PC-9 (cell line): Measurements from ENCODE around the gene CCDC148. TPM values are rescaled to one million over a fixed set of nuclear protein-coding genes. Genes with fewer than 3 reads are reported as not detected.

ENCODE experiments used
- BruUV-seq: library from RNA; stranded (reverse); fragments of 400-500 nt; replicated peaks from 2 replicates; lab custom pipeline; 2021; lab: Mats Ljungman, UMichigan
- CTCF ChIA-PET: fragments of 300-600 bp; sonication (Branson Sonifier 250); formaldehyde crosslinking; loops from one replicate; lab custom pipeline; 2022; ENCODE audit warnings: antibody characterized with exemption; lab: Charles Lee
- POLR2A ChIA-PET: fragments of 300-600 bp; sonication (Branson Sonifier 250); formaldehyde crosslinking; loops from one replicate; lab custom pipeline; 2022; ENCODE audit warnings: antibody characterized with exemption; ENCODE audit not compliant: unreplicated experiment; lab: Charles Lee
- DNase-seq, 2 experiments: peaks; one replicate each; pipeline versions ENCODE4 v3.0.0 to v3.0.0-alpha.2; 2015 to 2022; ENCODE audit warnings: mixed read lengths in 1 of 2
- H2AFZ ChIP-seq: fragments of 200-600 bp; sonication (generic); 2 replicates; pipeline ENCODE4 v1.8.1; 2017; ENCODE audit warnings: antibody characterized with exemption
- H3F3A ChIP-seq: fragments of 200-600 bp; sonication (generic); 2 replicates; pipeline ENCODE4 v1.8.1; 2017; ENCODE audit warnings: antibody characterized with exemption, mild to moderate bottlenecking, low read depth; ENCODE audit not compliant: insufficient read depth
- H3K27ac ChIP-seq: fragments of 200-600 bp; sonication (generic); 2 replicates; pipeline ENCODE4 v1.6.1; 2016; ENCODE audit warnings: mixed run types
- H3K27me3 ChIP-seq: fragments of 200-600 bp; sonication (generic); 2 replicates; pipeline ENCODE4 v1.6.1; 2016; ENCODE audit warnings: low read depth, mixed run types; ENCODE audit not compliant: insufficient read depth
- H3K36me3 ChIP-seq: fragments of 200-600 bp; sonication (generic); 2 replicates; pipeline ENCODE4 v1.6.1; 2016; ENCODE audit warnings: low read depth, mixed run types
- H3K4me1 ChIP-seq: fragments of 200-600 bp; sonication (generic); replicated peaks from 2 replicates; pipeline ENCODE4 v1.6.1; 2016; ENCODE audit warnings: mixed run types; ENCODE audit not compliant: insufficient read depth
- H3K4me2 ChIP-seq: fragments of 200-600 bp; sonication (generic); 2 replicates; pipeline ENCODE4 v1.6.1; 2017; ENCODE audit warnings: mixed run types
- H3K4me3 ChIP-seq: fragments of 200-600 bp; sonication (generic); 2 replicates; pipeline ENCODE4 v1.6.1; 2016; ENCODE audit warnings: mixed run types
- H3K79me2 ChIP-seq: fragments of 200-600 bp; sonication (generic); 2 replicates; pipeline ENCODE4 v1.6.1; 2017; ENCODE audit warnings: low read depth, mixed run types
- H3K9me2 ChIP-seq: fragments of 200-600 bp; sonication (generic); 2 replicates; pipeline ENCODE4 v1.8.1; 2017; ENCODE audit warnings: mild to moderate bottlenecking; ENCODE audit not compliant: insufficient read depth
- H3K9me3 ChIP-seq: fragments of 200-600 bp; sonication (generic); 2 replicates; pipeline ENCODE4 v1.8.1; 2016; ENCODE audit warnings: low read depth; ENCODE audit not compliant: insufficient read depth
- H4K20me1 ChIP-seq: fragments of 200-600 bp; sonication (generic); 2 replicates; pipeline ENCODE4 v1.8.1; 2017; ENCODE audit not compliant: insufficient read depth
- CTCF ChIP-seq: fragments of 200-600 bp; sonication (generic); conservative IDR thresholded peaks from 2 replicates; pipeline ENCODE4 v1.6.1; 2017; ENCODE audit warnings: mixed run types, antibody characterized with exemption, mild to moderate bottlenecking, moderate library complexity
- EZH2 ChIP-seq: fragments of 200-600 bp; sonication (generic); IDR thresholded peaks from 2 replicates; pipeline ENCODE4 v1.8.0; 2017; ENCODE audit warnings: antibody characterized with exemption, low read depth
- intact Hi-C: fragments of 100-400 bp; cut with micrococcal nuclease; formaldehyde crosslinking; loops from one replicate; pipeline ENCODE4 v1.10.0; 2022; ENCODE audit not compliant: unreplicated experiment
- total RNA-seq: library from RNA; stranded (reverse); gene quantifications from 2 replicates; pipeline ENCODE4 v1.2.3, GENCODE V29; 2021

The CCDC148 gene
- total RNA-seq, 1 experiment from 2014 or later: 1.8 TPM

- intact Hi-C loops: no loop called here
- no peak for DNase-seq
- Histone ChIP-seq H3K27me3 (no peaks in the 10 kb centered on the region), H3K4me2 (no peak overlapping the region), H3K36me3 (no peaks in the 10 kb centered on the region), H3F3A (no peaks in the 10 kb centered on the region), H3K9me2 (no peaks in the 10 kb centered on the region), H3K79me2 (no peaks in the 10 kb centered on the region), H2AFZ (no peak overlapping the region), H3K9me3 (no peaks in the 10 kb centered on the region), H3K27ac (no peak overlapping the region), H4K20me1 (no peaks in the 10 kb centered on the region), H3K4me1 (no peaks in the 10 kb centered on the region), H3K4me3 (no peak overlapping the region)
- POLR2A ChIA-PET: no interaction called here
- no peak for TF ChIP-seq EZH2
- no peak for TF ChIP-seq CTCF
- CTCF ChIA-PET: no interaction called here
- BruUV-seq: no TSS peak
Measured at GRCh38 chr2:158325031-158325781, 131.3 kb downstream of the CCDC148 start.

GRCh38 chr2:158323381-158323780 lies 133.2 kb downstream of the CCDC148 start:
- TF ChIP-seq CTCF (no peak), EZH2 (no peak)
- no peak overlapping the region for H3K27ac ChIP-seq
- H3K27me3 ChIP-seq: no peaks in the 10 kb centered on the region
- no peaks in the 10 kb centered on the region for H3K79me2 ChIP-seq
- H3K4me2 ChIP-seq: no peak overlapping the region
- intact Hi-C loops: no loop called here
- POLR2A ChIA-PET: no interaction called here
- no peaks in the 10 kb centered on the region for H3K9me3 ChIP-seq
- H3K36me3 ChIP-seq: no peaks in the 10 kb centered on the region
- DNase-seq: no peak
- no peaks in the 10 kb centered on the region for H3F3A ChIP-seq
- BruUV-seq: no TSS peak
- H2AFZ ChIP-seq: no peak overlapping the region
- no peak overlapping the region for H3K4me3 ChIP-seq
- no peaks in the 10 kb centered on the region for H4K20me1 ChIP-seq
- H3K4me1 ChIP-seq: no peaks in the 10 kb centered on the region
- H3K9me2 ChIP-seq: no peaks in the 10 kb centered on the region
- CTCF ChIA-PET: interaction anchor here (0.6 kb wide), 1 partner anchor 364 kb away, joined by 4 read pairs; no protein-coding TSS in a partner anchor

- no peaks in the 10 kb centered on the region for H3K36me3 ChIP-seq
- DNase-seq: no peak
- TF ChIP-seq CTCF: no peak
- no peak for TF ChIP-seq EZH2
- H4K20me1 ChIP-seq: no peaks in the 10 kb centered on the region
- H3K27me3 ChIP-seq: no peaks in the 10 kb centered on the region
- no peak overlapping the region for H2AFZ ChIP-seq
- CTCF ChIA-PET: no interaction called here
- intact Hi-C loops: no loop called here
- H3K27ac ChIP-seq: no peak overlapping the region
- H3K79me2 ChIP-seq: no peaks in the 10 kb centered on the region
- H3K4me3 ChIP-seq: no peak overlapping the region
- no peaks in the 10 kb centered on the region for H3K4me1 ChIP-seq
- no TSS peak for BruUV-seq
- no peak overlapping the region for H3K4me2 ChIP-seq
- H3K9me2 ChIP-seq: no peaks in the 10 kb centered on the region
- H3K9me3 ChIP-seq: no peaks in the 10 kb centered on the region
- POLR2A ChIA-PET: no interaction called here
- H3F3A ChIP-seq: no peaks in the 10 kb centered on the region
Measured at GRCh38 chr2:158321264-158321663, 135.3 kb downstream of the CCDC148 start.
